ENCODE data around the gene C6orf132. TPM values are rescaled to one million over a fixed set of nuclear protein-coding genes. Genes with fewer than 3 reads are reported as not detected.

Gene C6orf132
- total RNA-seq, 4 donors from 2014 or later, result 0.05 to 0.16 TPM; not detected in 2

GRCh38 chr6:42184475-42184874, 42.1 kb upstream of the C6orf132 start:
- DNase-seq (no peak), ATAC-seq (no peak)
- H3K4me3 ChIP-seq, result no peak overlapping the region
- H3K36me3 ChIP-seq, result no peaks in the 10 kb centered on the region
- TF ChIP-seq POLR2A (IDR thresholded peaks at IDR 0.05), result no peak
- TF ChIP-seq CTCF (IDR thresholded peaks at IDR 0.05 in 4 of 5, conservative IDR thresholded peaks at IDR 0.05 in 1 of 5), result no peak
- no peaks in the 10 kb centered on the region for H3K9me3 ChIP-seq
- no peak overlapping the region for H3K27ac ChIP-seq
- no peaks in the 10 kb centered on the region for H3K4me1 ChIP-seq
- H3K27me3 ChIP-seq, result no peaks in the 10 kb centered on the region
- in situ Hi-C loops (cut with MboI; ENCODE audit: low sequenced_read_pairs in 4 of 4), result no loop called here
- intact Hi-C loops (cut with DNase I; ENCODE audit: low total_unique reads), result no loop called here

DNA sequence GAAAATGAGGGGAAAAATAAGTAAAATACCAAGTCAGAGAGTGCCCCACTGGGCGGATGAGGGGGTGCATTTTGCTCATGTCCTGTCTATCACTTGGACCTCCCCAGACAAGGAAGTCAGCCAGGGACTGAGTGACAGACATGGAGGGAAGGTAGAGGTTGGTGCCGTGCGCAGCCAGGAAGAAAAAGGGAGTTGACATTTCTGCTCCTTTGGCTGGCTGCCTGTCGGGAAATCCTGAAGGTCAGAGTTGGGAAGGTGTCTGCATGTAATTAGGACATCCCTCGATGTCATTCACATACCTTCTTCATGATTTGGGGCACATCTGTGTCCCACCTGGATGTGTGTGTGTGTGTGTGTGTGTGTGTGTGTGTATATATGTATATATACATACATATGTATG, 39.7 kb upstream of the C6orf132 start:
- Histone ChIP-seq H3K27me3 (peaks cover 0 to 9% (median 6%) of the 10 kb centered on the region in 3 donors), H3K4me1 (no peaks in the 10 kb centered on the region), H3K27ac (no peak overlapping the region), H3K4me3 (no peak overlapping the region), H3K9me3 (no peaks in the 10 kb centered on the region), H3K36me3 (no peaks in the 10 kb centered on the region)
- DNase-seq (no peak), ATAC-seq (no peak)
- intact Hi-C loops (cut with DNase I; ENCODE audit: low total_unique reads), result no loop called here
- in situ Hi-C loops (cut with MboI; ENCODE audit: low sequenced_read_pairs in 4 of 4), result no loop called here
- TF ChIP-seq POLR2A (IDR thresholded peaks at IDR 0.05), result no peak
- TF ChIP-seq CTCF (IDR thresholded peaks at IDR 0.05 in 4 of 5, conservative IDR thresholded peaks at IDR 0.05 in 1 of 5), result no peak

DNA sequence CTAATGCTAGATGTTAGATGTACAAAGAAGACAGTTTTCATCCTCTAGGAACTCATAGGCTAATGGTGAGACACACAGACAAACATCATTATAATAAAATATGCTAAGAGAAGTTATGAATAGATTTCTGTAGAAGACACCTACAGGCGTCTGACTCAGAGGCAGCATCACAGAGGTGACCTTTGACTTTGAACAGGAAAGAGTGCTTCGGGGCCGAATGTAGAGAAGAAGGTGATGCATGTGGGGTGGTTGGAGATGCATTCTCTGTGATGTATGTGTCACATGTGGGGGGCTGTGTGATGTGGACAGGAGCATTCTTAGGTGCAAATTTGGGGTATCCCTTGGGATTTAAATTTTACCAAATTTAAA, 37.5 kb upstream of the C6orf132 start:
- in situ Hi-C loops (cut with MboI; ENCODE audit: low sequenced_read_pairs in 4 of 4) (no loop called here), intact Hi-C loops (cut with DNase I; ENCODE audit: low total_unique reads) (no loop called here)
- TF ChIP-seq POLR2A (IDR thresholded peaks at IDR 0.05) (no peak), CTCF (IDR thresholded peaks at IDR 0.05 in 4 of 5, conservative IDR thresholded peaks at IDR 0.05 in 1 of 5) (no peak)
- no peaks in the 10 kb centered on the region for H3K4me1 ChIP-seq
- no peak for ATAC-seq
- H3K27ac ChIP-seq, result no peak overlapping the region
- no peak for DNase-seq
- H3K9me3 ChIP-seq, result no peaks in the 10 kb centered on the region
- no peaks in the 10 kb centered on the region for H3K36me3 ChIP-seq
- peaks cover 0 to 9% (median 6%) of the 10 kb centered on the region in 3 donors for H3K27me3 ChIP-seq
- no peak overlapping the region for H3K4me3 ChIP-seq

DNA sequence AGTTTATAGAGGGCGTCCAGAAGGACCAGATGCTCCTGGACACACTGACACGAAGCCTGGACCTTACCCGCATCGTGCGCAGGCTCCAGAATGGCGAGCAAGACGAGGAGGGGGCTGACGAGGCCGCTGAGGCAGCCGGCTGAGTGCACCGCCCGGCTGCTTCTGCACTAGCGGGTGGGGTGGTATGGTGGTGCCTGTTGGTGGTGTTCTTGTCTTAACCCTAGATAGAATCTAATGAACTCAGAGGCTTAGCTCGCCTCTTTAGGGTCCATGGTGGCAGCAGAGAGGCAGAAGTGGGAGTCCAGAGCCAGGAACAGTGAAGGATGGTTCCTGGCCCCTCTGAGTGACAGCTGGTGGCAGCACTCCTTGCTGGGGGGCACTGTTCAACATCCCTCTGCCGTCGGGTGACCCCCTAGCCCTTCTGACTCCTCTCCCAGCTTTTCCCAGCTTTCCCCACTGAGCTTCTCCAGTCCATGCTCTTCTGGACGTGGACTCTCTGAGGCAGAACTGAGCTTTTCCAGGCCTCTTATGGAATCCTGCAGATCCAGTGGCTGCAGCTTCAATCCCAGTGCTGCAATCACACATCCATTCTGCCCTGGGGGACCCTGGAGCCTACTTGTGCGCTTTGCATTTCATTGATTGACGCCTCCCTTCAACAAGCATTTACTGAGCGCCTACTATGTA, 37.0 kb upstream of the C6orf132 start:
- intact Hi-C loops (cut with DNase I; ENCODE audit: low total_unique reads), result no loop called here
- TF ChIP-seq POLR2A (IDR thresholded peaks at IDR 0.05), result no peak
- no peak for TF ChIP-seq CTCF (IDR thresholded peaks at IDR 0.05 in 4 of 5, conservative IDR thresholded peaks at IDR 0.05 in 1 of 5)
- H3K4me3 ChIP-seq, result no peak overlapping the region
- H3K9me3 ChIP-seq, result no peaks in the 10 kb centered on the region
- H3K4me1 ChIP-seq, result no peaks in the 10 kb centered on the region
- no peak overlapping the region for H3K27ac ChIP-seq
- in situ Hi-C loops (cut with MboI; ENCODE audit: low sequenced_read_pairs in 4 of 4), result no loop called here
- no peaks in the 10 kb centered on the region for H3K36me3 ChIP-seq
- DNase-seq, result no peak
- ATAC-seq, result no peak
- H3K27me3 ChIP-seq, result peaks cover 0 to 9% (median 6%) of the 10 kb centered on the region in 3 donors
